Measurements from ENCODE around the gene TNNC1. TPM values are rescaled to one million over a fixed set of nuclear protein-coding genes. Genes with fewer than 3 reads are reported as not detected.

TNNC1 gene
- total RNA-seq (2021) (not detected in 2 replicates), Bru-seq, nascent RNA (not detected), BruChase-seq, experiment 1, labeled RNA remaining after a 2-hour chase (not detected), BruChase-seq, experiment 2, labeled RNA remaining after a 6-hour chase (not detected)
- long read RNA-seq, result 0 reads

GRCh38 chr3:52453496-52454249, at the start of gene TNNC1:
TSS of gene TNNC1 (minus strand) at chr3:52454041. CDS start at chr3:52454015, 26 bp downstream.
- DNase-seq (ENCODE audit: low spot score), result no peak
- Histone ChIP-seq H3K4me3 (ENCODE audit: low read depth, low read length, poor library complexity, severe bottlenecking) (peak within 1 kb of the TSS; percentile 77), H3K27ac (ENCODE audit: low read depth, low read length, poor library complexity, severe bottlenecking) (no peak within 1 kb of the TSS), H3K27me3 (replicated peaks; ENCODE audit: insufficient read depth, low read depth, low read length, poor library complexity) (no peaks in the 10 kb centered on the region), H3K36me3 (ENCODE audit: insufficient read depth, low read length, poor library complexity, severe bottlenecking) (peaks cover 9% of the 10 kb centered on the region), H3K9me3 (ENCODE audit: low read depth, low read length, poor library complexity, severe bottlenecking) (no peaks in the 10 kb centered on the region), H3K4me1 (ENCODE audit: insufficient read depth, low read length, poor library complexity, severe bottlenecking) (peaks cover 3% of the 10 kb centered on the region)
- TF ChIP-seq EZH2 (IDR thresholded peaks at IDR 0.05; ENCODE audit: borderline replicate concordance, low read depth, low read length, poor library complexity, severe bottlenecking), result no peak
- TF ChIP-seq CTCF (conservative IDR thresholded peaks at IDR 0.05; ENCODE audit: low read depth, low read length), result no peak
- intact Hi-C loops (cut with micrococcal nuclease; ENCODE audit: unreplicated experiment), result no loop called here
- BruUV-seq (replicated peaks), result no TSS peak
- ChIA-PET CTCF (no interaction called here), POLR2A (ENCODE audit: low non-redundant PET) (no interaction called here)

GRCh38 chr3:52502808-52503350, 49.0 kb upstream of the TNNC1 start:
- ChIA-PET POLR2A (ENCODE audit: low non-redundant PET) (no interaction called here), CTCF (no interaction called here)
- Histone ChIP-seq H3K27ac (ENCODE audit: low read depth, low read length, poor library complexity, severe bottlenecking) (no peak overlapping the region), H3K27me3 (replicated peaks; ENCODE audit: insufficient read depth, low read depth, low read length, poor library complexity) (no peaks in the 10 kb centered on the region), H3K4me1 (ENCODE audit: insufficient read depth, low read length, poor library complexity, severe bottlenecking) (no peaks in the 10 kb centered on the region), H3K4me3 (ENCODE audit: low read depth, low read length, poor library complexity, severe bottlenecking) (no peak overlapping the region), H3K9me3 (ENCODE audit: low read depth, low read length, poor library complexity, severe bottlenecking) (no peaks in the 10 kb centered on the region), H3K36me3 (ENCODE audit: insufficient read depth, low read length, poor library complexity, severe bottlenecking) (no peaks in the 10 kb centered on the region)
- no peak for DNase-seq (ENCODE audit: low spot score)
- BruUV-seq (replicated peaks), result no TSS peak
- TF ChIP-seq CTCF (conservative IDR thresholded peaks at IDR 0.05; ENCODE audit: low read depth, low read length) (no peak), EZH2 (IDR thresholded peaks at IDR 0.05; ENCODE audit: borderline replicate concordance, low read depth, low read length, poor library complexity, severe bottlenecking) (no peak)
- intact Hi-C loops (cut with micrococcal nuclease; ENCODE audit: unreplicated experiment), result no loop called here

GRCh38 chr3:52502001-52502400, 48.2 kb upstream of the TNNC1 start:
- Histone ChIP-seq H3K36me3 (ENCODE audit: insufficient read depth, low read length, poor library complexity, severe bottlenecking) (no peaks in the 10 kb centered on the region), H3K4me1 (ENCODE audit: insufficient read depth, low read length, poor library complexity, severe bottlenecking) (no peaks in the 10 kb centered on the region), H3K9me3 (ENCODE audit: low read depth, low read length, poor library complexity, severe bottlenecking) (no peaks in the 10 kb centered on the region), H3K4me3 (ENCODE audit: low read depth, low read length, poor library complexity, severe bottlenecking) (no peak overlapping the region), H3K27ac (ENCODE audit: low read depth, low read length, poor library complexity, severe bottlenecking) (no peak overlapping the region), H3K27me3 (replicated peaks; ENCODE audit: insufficient read depth, low read depth, low read length, poor library complexity) (no peaks in the 10 kb centered on the region)
- DNase-seq (ENCODE audit: low spot score), result no peak
- intact Hi-C loops (cut with micrococcal nuclease; ENCODE audit: unreplicated experiment), result no loop called here
- ChIA-PET POLR2A (ENCODE audit: low non-redundant PET) (no interaction called here), CTCF (no interaction called here)
- TF ChIP-seq EZH2 (IDR thresholded peaks at IDR 0.05; ENCODE audit: borderline replicate concordance, low read depth, low read length, poor library complexity, severe bottlenecking), result no peak
- TF ChIP-seq CTCF (conservative IDR thresholded peaks at IDR 0.05; ENCODE audit: low read depth, low read length), result no peak
- BruUV-seq (replicated peaks), result no TSS peak

All from A673 (cell line).